Esophagus muscularis mucosa (tissue), 3 donors: ENCODE measurements around the gene SEMA6A.

Source experiments
- EP300 ChIP-seq: sonication (generic); formaldehyde crosslinking; IDR thresholded peaks from one replicate; pipeline ENCODE4 v1.6.1; 2017; ENCODE audit warnings: antibody characterized with exemption
- POLR2AphosphoS5 ChIP-seq, 2 donors: sonication (generic); formaldehyde crosslinking; IDR thresholded peaks; one replicate each; pipeline ENCODE4 v1.6.1; 2017; ENCODE audit warnings: antibody characterized with exemption in 2 of 2

DNA sequence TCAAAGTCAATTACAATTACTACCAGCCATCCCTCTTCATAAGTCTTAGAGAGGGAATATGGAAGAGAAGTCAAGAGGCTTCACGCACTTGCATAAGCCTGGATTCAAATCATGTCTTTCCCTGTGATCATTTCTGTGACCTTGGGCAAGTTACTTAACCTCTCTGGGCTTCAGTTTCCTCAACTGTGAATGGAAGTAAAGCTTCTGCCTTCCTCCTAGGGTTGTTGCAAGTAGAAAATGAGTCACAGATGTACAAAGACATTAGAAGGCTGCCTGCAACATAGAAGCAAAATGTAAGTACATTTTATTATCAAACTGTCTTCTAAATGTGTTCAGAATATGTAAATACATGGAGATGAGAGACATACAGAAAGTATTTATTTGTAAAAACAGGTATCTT, 42.3 kb upstream of the SEMA6A start:
- TF ChIP-seq POLR2AphosphoS5 (IDR thresholded peaks at IDR 0.05) (no peak), EP300 (no peak)
